HL-60 (cell line): Measurements from ENCODE around the gene ARFGAP1.

Experiments
- POLR2AphosphoS5 ChIP-seq: IDR thresholded peaks from 2 replicates; pipeline ENCODE4 v1.6.1; 2012; ENCODE audit warnings: low read depth
- TF ChIP-seq, protein P1 (sequence below): IDR thresholded peaks from one replicate; pipeline ENCODE4 v1.5.1; 2011; ENCODE audit warnings: low read length, control low read depth, inconsistent platforms; ENCODE audit not compliant: insufficient read depth
- TF ChIP-seq, protein P2 (sequence below): IDR thresholded peaks from 2 replicates; pipeline ENCODE4 v1.6.1; 2012; ENCODE audit warnings: low read depth; ENCODE audit not compliant: insufficient replicate concordance

DNA sequence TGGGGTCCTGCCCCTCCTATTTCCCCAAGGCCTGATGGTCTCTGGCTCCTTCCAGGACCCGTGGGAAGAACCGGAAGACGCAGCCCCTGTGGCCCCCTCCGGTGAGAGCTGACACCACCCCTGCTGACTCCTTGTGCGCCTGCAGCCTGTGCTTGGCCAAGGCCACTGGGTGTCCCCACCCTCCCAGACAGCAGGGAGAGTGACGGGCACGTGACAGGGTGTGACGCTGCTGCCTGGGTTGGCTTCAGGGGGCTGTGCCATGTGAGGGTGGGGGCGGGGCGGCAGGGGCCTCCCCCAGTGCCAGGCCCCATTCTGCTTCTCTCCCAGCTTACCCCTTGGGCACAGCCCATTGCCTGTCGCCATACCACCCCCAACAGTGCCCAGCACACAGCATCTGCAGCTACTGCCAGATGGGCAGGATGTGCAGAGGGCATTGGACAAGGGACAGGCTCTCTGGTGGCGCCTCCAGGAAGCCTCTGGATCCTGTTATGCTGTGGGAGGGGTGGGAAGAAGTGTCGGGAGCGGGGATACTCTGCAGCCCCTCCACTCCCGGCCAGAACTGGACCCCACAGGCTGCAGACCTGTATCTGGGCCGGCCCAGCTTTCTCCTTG lies 34.0 kb upstream of the ARFGAP1 start:
- TF ChIP-seq, protein P1, sequence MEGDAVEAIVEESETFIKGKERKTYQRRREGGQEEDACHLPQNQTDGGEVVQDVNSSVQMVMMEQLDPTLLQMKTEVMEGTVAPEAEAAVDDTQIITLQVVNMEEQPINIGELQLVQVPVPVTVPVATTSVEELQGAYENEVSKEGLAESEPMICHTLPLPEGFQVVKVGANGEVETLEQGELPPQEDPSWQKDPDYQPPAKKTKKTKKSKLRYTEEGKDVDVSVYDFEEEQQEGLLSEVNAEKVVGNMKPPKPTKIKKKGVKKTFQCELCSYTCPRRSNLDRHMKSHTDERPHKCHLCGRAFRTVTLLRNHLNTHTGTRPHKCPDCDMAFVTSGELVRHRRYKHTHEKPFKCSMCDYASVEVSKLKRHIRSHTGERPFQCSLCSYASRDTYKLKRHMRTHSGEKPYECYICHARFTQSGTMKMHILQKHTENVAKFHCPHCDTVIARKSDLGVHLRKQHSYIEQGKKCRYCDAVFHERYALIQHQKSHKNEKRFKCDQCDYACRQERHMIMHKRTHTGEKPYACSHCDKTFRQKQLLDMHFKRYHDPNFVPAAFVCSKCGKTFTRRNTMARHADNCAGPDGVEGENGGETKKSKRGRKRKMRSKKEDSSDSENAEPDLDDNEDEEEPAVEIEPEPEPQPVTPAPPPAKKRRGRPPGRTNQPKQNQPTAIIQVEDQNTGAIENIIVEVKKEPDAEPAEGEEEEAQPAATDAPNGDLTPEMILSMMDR = no peak
- TF ChIP-seq, protein P2, sequence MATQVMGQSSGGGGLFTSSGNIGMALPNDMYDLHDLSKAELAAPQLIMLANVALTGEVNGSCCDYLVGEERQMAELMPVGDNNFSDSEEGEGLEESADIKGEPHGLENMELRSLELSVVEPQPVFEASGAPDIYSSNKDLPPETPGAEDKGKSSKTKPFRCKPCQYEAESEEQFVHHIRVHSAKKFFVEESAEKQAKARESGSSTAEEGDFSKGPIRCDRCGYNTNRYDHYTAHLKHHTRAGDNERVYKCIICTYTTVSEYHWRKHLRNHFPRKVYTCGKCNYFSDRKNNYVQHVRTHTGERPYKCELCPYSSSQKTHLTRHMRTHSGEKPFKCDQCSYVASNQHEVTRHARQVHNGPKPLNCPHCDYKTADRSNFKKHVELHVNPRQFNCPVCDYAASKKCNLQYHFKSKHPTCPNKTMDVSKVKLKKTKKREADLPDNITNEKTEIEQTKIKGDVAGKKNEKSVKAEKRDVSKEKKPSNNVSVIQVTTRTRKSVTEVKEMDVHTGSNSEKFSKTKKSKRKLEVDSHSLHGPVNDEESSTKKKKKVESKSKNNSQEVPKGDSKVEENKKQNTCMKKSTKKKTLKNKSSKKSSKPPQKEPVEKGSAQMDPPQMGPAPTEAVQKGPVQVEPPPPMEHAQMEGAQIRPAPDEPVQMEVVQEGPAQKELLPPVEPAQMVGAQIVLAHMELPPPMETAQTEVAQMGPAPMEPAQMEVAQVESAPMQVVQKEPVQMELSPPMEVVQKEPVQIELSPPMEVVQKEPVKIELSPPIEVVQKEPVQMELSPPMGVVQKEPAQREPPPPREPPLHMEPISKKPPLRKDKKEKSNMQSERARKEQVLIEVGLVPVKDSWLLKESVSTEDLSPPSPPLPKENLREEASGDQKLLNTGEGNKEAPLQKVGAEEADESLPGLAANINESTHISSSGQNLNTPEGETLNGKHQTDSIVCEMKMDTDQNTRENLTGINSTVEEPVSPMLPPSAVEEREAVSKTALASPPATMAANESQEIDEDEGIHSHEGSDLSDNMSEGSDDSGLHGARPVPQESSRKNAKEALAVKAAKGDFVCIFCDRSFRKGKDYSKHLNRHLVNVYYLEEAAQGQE = no peak
- TF ChIP-seq POLR2AphosphoS5 = no peak
